Activated naive CD8-positive, alpha-beta T cell treated with anti-CD3 and anti-CD28 coated beads, Interleukin-2, amount 10 ng/mL, durations not matched to agents 7 days and 5 days (primary cell): Measurements from ENCODE around the gene SLC24A1. TPM values are rescaled to one million over a fixed set of nuclear protein-coding genes. Genes with fewer than 3 reads are reported as not detected.
"Not testable (repeated sequence)": the region's sequence is repeated elsewhere in the genome, so short reads cannot be mapped to it uniquely, and the experiment has no call there.

Experiments used
- ATAC-seq: fragments of 150-1000 bp; cut with Tn5 transposase; one replicate; pipeline ENCODE4 v1.10.0; 2021; ENCODE audit warnings: low read depth, moderate library complexity
- POLR2A ChIA-PET: fragments of 350-600 bp; sonication (Branson Sonifier 250); formaldehyde crosslinking; loops from one replicate; lab custom pipeline; 2021; ENCODE audit warnings: antibody characterized with exemption; lab: Charles Lee
- DNase-seq: peaks from one replicate; pipeline ENCODE4 v3.0.0; 2021
- H3K27ac Mint-ChIP-seq: one replicate; pipeline ENCODE4 v1.8.0; 2022; ENCODE audit warnings: mild to moderate bottlenecking, mixed read lengths
- H3K27me3 Mint-ChIP-seq: one replicate; pipeline ENCODE4 v1.8.0; 2022; ENCODE audit warnings: mild to moderate bottlenecking, moderate library complexity, mixed read lengths
- H3K36me3 Mint-ChIP-seq: one replicate; pipeline ENCODE4 v1.8.0; 2021; ENCODE audit warnings: mild to moderate bottlenecking, mixed read lengths
- H3K4me1 Mint-ChIP-seq: one replicate; pipeline ENCODE4 v1.8.0; 2021; ENCODE audit warnings: mixed read lengths
- H3K4me3 Mint-ChIP-seq: one replicate; pipeline ENCODE4 v1.8.0; 2022; ENCODE audit warnings: mild to moderate bottlenecking, moderate library complexity, mixed read lengths
- H3K9me3 Mint-ChIP-seq: one replicate; pipeline ENCODE4 v1.8.0; 2021; ENCODE audit warnings: mixed read lengths
- total RNA-seq, 2 experiments: library from RNA; stranded (reverse); gene quantifications; one replicate each; pipeline ENCODE4 v1.2.3, GENCODE V29; 2021

Gene SLC24A1
- total RNA-seq, 2 experiments from 2014 or later: 4.9 to 7.1 TPM

- H3K4me1 Mint-ChIP-seq: peaks cover 9% of the 10 kb centered on the region
- H3K4me3 Mint-ChIP-seq: no peak overlapping the region
- peaks cover 7% of the 10 kb centered on the region for H3K36me3 Mint-ChIP-seq
- no peak overlapping the region for H3K27ac Mint-ChIP-seq
- POLR2A ChIA-PET: interaction anchor here (0.6 kb wide), 1 partner anchor 693 kb away, joined by 5 read pairs; no protein-coding TSS in a partner anchor
- H3K27me3 Mint-ChIP-seq: no peaks in the 10 kb centered on the region
- ATAC-seq (no peak), DNase-seq (no peak)
- no peaks in the 10 kb centered on the region for H3K9me3 Mint-ChIP-seq
These were observed 18.6 kb upstream of the SLC24A1 start for GRCh38 chr15:65603134-65603533.

DNA sequence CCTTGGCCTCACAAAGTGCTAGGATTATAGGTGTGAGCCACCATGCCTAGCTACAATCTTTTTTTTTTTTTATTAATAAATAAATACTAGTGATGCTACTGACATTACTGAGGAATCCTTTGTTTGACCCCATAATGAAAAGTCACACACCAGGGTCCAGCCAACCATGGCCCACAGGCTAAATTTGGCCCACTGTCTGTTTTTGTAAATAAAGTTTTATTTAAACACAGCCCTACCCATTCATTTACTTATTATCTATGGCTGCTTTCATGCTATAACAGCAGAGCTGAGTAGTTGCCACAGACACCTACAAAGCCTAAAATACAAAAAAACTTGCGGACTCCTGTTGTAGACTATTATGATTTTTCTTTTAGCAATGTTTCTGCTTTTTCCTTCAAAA is 18.2 kb upstream of the SLC24A1 start:
- POLR2A ChIA-PET: interaction anchor here (0.6 kb wide), 1 partner anchor 693 kb away, joined by 5 read pairs; no protein-coding TSS in a partner anchor
- no peaks in the 10 kb centered on the region for H3K27me3 Mint-ChIP-seq
- peaks cover 8% of the 10 kb centered on the region for H3K4me1 Mint-ChIP-seq

GRCh38 chr15:65610871-65611718 is 10.6 kb upstream of the SLC24A1 start, which contains the start of gene INTS14:
Gene INTS14 (minus strand): TSS chr15:65611131. CDS start chr15:65607380, 3,751 bp downstream.
- H3K4me1 Mint-ChIP-seq: peaks cover 26% of the 10 kb centered on the region
- ATAC-seq: peak; percentile 98
- POLR2A ChIA-PET: interaction anchor here (0.6 to 2.9 kb wide), 12 partner anchors 10 to 306 kb away, joined by 3 to 17 read pairs (median 3); partner anchors contain the start of genes HACD3, RAB11A, RNU5B-1 and SLC24A1
- H3K36me3 Mint-ChIP-seq: no peaks in the 10 kb centered on the region
- no peaks in the 10 kb centered on the region for H3K9me3 Mint-ChIP-seq
- peak; percentile 95 for DNase-seq
- H3K27me3 Mint-ChIP-seq: no peaks in the 10 kb centered on the region
- H3K27ac Mint-ChIP-seq: peak within 1 kb of the TSS; percentile 95
- H3K4me3 Mint-ChIP-seq: peak within 1 kb of the TSS; percentile 89

More for the DNA sequence above, 18.2 kb upstream of the SLC24A1 start:
- Mint-ChIP-seq H3K9me3 (no peaks in the 10 kb centered on the region), H3K27ac (no peak overlapping the region), H3K4me3 (no peak overlapping the region), H3K36me3 (peaks cover 7% of the 10 kb centered on the region)
- DNase-seq: no peak
- no peak for ATAC-seq

DNA sequence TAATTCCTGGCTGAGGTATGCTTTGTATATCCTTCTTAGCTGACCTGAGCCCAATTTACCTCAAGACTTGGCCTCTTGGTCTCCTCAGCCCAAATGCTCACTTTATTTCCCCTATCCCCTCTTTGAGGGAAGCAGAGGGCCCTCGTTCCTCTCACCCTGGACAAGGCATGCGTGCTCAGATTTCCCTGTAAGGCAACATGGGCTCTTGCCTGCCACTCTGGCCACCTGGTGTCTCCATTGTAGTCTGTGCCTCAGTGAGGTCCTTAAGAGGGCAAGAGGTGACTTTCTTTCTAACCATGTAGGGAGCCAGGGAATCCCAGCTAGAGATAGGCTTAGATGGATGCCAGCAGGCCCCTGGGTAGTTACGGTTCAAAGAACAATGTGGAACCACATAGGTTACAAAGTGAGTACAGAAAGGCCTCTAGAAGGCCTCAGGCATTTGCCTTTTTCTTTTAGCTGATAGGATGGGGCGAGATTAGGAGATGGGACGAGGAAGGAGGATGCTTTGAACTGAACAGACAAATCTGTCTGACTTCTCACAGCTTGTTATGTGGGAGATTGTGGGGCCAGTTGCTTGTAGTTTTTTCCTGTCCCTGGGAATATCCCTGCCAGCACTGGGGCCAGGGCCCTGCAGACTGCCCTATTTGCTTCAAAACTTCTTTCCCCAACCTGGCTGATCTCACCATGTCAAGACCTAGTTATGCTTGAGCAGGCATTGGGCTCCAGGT is 9.7 kb upstream of the SLC24A1 start:
- no peaks in the 10 kb centered on the region for H3K36me3 Mint-ChIP-seq
- H3K27ac Mint-ChIP-seq: peak overlapping the region; percentile 95
- H3K4me1 Mint-ChIP-seq: peaks cover 26% of the 10 kb centered on the region
- H3K4me3 Mint-ChIP-seq: peak overlapping the region; percentile 89
- H3K9me3 Mint-ChIP-seq: no peaks in the 10 kb centered on the region
- POLR2A ChIA-PET: interaction anchor here (1.2 to 2.9 kb wide), 3 partner anchors 95 to 257 kb away, joined by 3 to 17 read pairs (median 14); partner anchors contain the start of gene RAB11A
- H3K27me3 Mint-ChIP-seq: no peaks in the 10 kb centered on the region
- ATAC-seq: no peak
- no peak for DNase-seq

DNA sequence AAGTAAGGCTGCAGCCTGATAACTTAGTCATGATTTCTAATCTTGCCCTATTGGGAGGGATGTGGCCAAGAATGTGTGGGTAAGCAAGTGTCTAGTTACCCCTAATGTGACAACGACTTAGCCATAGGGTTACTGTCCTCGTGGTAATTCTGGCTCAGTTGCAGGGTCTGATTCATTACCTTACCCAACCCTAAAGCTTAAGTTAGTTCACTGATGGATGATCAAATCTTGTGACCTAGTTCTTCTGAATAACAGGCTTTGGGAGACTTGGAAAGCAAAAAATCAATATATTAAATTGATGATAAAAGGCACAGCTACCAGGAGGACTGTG is 9.2 kb upstream of the SLC24A1 start:
- Mint-ChIP-seq H3K4me1 (peaks cover 25% of the 10 kb centered on the region), H3K36me3 (no peaks in the 10 kb centered on the region), H3K4me3 (peak overlapping the region; percentile 7), H3K27ac (no peak overlapping the region), H3K9me3 (no peaks in the 10 kb centered on the region), H3K27me3 (no peaks in the 10 kb centered on the region)
- POLR2A ChIA-PET: interaction anchor here (2.9 kb wide), 1 partner anchor 96 kb away, joined by 17 read pairs; no protein-coding TSS in a partner anchor
- no peak for ATAC-seq
- no peak for DNase-seq

GRCh38 chr15:65612949-65613744 is 8.6 kb upstream of the SLC24A1 start:
- no peak for ATAC-seq
- Mint-ChIP-seq H3K36me3 (no peaks in the 10 kb centered on the region), H3K27ac (no peak overlapping the region), H3K9me3 (no peaks in the 10 kb centered on the region), H3K4me1 (peaks cover 20% of the 10 kb centered on the region), H3K4me3 (no peak overlapping the region), H3K27me3 (no peaks in the 10 kb centered on the region)
- no peak for DNase-seq
- POLR2A ChIA-PET: interaction anchor here (2.9 kb wide), 1 partner anchor 97 kb away, joined by 17 read pairs; no protein-coding TSS in a partner anchor

DNA sequence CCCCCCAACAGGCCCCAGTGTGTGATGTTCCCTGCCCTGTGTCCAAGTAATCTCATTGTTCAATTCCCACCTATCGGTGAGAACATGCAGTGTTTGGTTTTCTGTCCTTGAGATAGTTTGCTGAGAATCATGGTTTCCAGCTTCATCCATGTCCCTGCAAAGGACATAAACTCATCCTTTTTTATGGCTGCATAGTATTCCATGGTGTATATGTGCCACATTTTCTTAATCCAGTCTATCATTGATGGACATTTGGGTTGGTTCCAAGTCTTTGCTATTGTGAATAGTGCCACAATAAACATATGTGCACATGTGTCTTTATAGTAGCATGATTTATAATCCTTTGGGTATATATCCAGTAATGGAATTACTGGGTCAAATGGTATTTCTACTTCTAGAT is 5.9 kb upstream of the SLC24A1 start:
- H3K9me3 Mint-ChIP-seq, H3K27ac Mint-ChIP-seq, H3K36me3 Mint-ChIP-seq, POLR2A ChIA-PET, DNase-seq, H3K27me3 Mint-ChIP-seq, ATAC-seq, H3K4me3 Mint-ChIP-seq: not testable (repeated sequence)
- H3K4me1 Mint-ChIP-seq: peaks cover 12% of the 10 kb centered on the region

- POLR2A ChIA-PET: interaction anchor here (1.2 kb wide), 1 partner anchor 19 kb away, joined by 3 read pairs; no protein-coding TSS in a partner anchor
- H3K4me1 Mint-ChIP-seq: no peaks in the 10 kb centered on the region
- no peaks in the 10 kb centered on the region for H3K36me3 Mint-ChIP-seq
- H3K27ac Mint-ChIP-seq: no peak overlapping the region
- H3K4me3 Mint-ChIP-seq: no peak overlapping the region
- H3K27me3 Mint-ChIP-seq: no peaks in the 10 kb centered on the region
- no peaks in the 10 kb centered on the region for H3K9me3 Mint-ChIP-seq
- no peak for ATAC-seq
- no peak for DNase-seq
These were observed 3.1 kb upstream of the SLC24A1 start for GRCh38 chr15:65618560-65619109.

- no peak overlapping the region for H3K4me3 Mint-ChIP-seq
- H3K27ac Mint-ChIP-seq: no peak overlapping the region
- no peaks in the 10 kb centered on the region for H3K36me3 Mint-ChIP-seq
- POLR2A ChIA-PET: interaction anchor here (1.2 kb wide), 1 partner anchor 17 kb away, joined by 3 read pairs; no protein-coding TSS in a partner anchor
- H3K27me3 Mint-ChIP-seq: no peaks in the 10 kb centered on the region
- H3K4me1 Mint-ChIP-seq: no peaks in the 10 kb centered on the region
- H3K9me3 Mint-ChIP-seq: no peaks in the 10 kb centered on the region
- no peak for ATAC-seq
- no peak for DNase-seq
These were observed 2.0 kb upstream of the SLC24A1 start for GRCh38 chr15:65619626-65620290.

GRCh38 chr15:65620833-65621232 is 905 bp upstream of the SLC24A1 start:
- H3K9me3 Mint-ChIP-seq: no peaks in the 10 kb centered on the region
- no peak for DNase-seq
- no peak for ATAC-seq
- H3K4me3 Mint-ChIP-seq: no peak overlapping the region
- peaks cover 2% of the 10 kb centered on the region for H3K36me3 Mint-ChIP-seq
- no peak overlapping the region for H3K27ac Mint-ChIP-seq
- no peaks in the 10 kb centered on the region for H3K27me3 Mint-ChIP-seq
- H3K4me1 Mint-ChIP-seq: no peaks in the 10 kb centered on the region
- POLR2A ChIA-PET: interaction anchor here (1.0 kb wide), 1 partner anchor 10 kb away, joined by 5 read pairs; the partner anchor contains the start of gene INTS14

GRCh38 chr15:65623103-65623502 is 1.4 kb downstream of the SLC24A1 start:
- H3K4me3 Mint-ChIP-seq: no peak overlapping the region
- H3K27ac Mint-ChIP-seq: no peak overlapping the region
- POLR2A ChIA-PET: no interaction called here
- DNase-seq (no peak), ATAC-seq (no peak)
- no peaks in the 10 kb centered on the region for H3K9me3 Mint-ChIP-seq
- no peaks in the 10 kb centered on the region for H3K4me1 Mint-ChIP-seq
- no peaks in the 10 kb centered on the region for H3K27me3 Mint-ChIP-seq
- peaks cover 2% of the 10 kb centered on the region for H3K36me3 Mint-ChIP-seq

DNA sequence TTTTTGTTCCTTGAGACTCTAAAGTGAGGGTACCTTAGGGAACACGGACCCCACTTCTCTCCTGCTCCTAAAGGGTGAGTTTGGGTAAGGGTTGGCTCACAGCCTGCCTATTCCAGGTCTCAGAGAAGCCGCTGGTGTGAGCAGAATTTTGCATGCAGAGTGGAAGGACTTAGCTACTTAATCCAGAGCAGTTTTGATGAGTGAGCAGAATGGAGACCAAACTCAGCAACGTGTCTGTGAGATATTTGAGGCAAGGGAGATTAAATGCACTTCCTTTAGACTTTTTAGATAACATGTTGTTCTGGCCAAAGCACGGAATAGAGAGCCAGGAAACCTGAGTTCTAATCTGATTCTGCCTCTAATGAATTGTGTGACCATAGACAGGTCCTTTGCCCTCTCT is 5.1 kb downstream of the SLC24A1 start:
- H3K27ac Mint-ChIP-seq: no peak overlapping the region
- POLR2A ChIA-PET: no interaction called here
- no peak overlapping the region for H3K4me3 Mint-ChIP-seq
- peaks cover 2% of the 10 kb centered on the region for H3K36me3 Mint-ChIP-seq
- H3K27me3 Mint-ChIP-seq: no peaks in the 10 kb centered on the region
- DNase-seq (no peak), ATAC-seq (no peak)
- peaks cover 10% of the 10 kb centered on the region for H3K4me1 Mint-ChIP-seq
- H3K9me3 Mint-ChIP-seq: no peaks in the 10 kb centered on the region
